GM21737 (cell line): ENCODE data around the gene RASA1.

Experiments used
- ATAC-seq: cut with Tn5 transposase; IDR thresholded peaks from one replicate; pipeline ENCODE4 v1.9.1; 2021; ENCODE audit warnings: mild to moderate bottlenecking, moderate library complexity; ENCODE audit not compliant: unreplicated experiment

Gene RASA1

DNA sequence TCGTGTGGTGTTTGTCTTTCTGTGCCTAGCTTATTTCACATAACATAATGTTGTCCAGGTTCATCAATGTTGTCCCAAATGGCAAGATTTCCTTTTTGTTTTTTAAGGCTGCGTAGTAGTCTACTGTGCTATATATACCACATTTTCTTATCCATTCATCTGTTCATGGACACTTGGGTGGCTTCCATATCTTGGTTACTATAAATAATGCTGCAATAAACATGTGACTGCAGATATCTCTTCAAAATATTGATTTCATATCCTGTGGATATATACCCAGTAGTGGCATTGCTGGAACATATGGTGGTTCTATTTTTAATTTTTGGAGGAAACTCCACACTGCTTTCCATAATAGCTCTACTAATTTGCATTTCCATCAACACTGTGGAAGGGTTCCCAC lies 170.5 kb downstream of the RASA1 start:
- no peak for ATAC-seq
